Measurements from ENCODE around the gene DTX1. TPM values are rescaled to one million over a fixed set of nuclear protein-coding genes. Genes with fewer than 3 reads are reported as not detected.

DTX1 gene
- total RNA-seq, 1 donor from 2014 or later: 8.1 TPM

DNA sequence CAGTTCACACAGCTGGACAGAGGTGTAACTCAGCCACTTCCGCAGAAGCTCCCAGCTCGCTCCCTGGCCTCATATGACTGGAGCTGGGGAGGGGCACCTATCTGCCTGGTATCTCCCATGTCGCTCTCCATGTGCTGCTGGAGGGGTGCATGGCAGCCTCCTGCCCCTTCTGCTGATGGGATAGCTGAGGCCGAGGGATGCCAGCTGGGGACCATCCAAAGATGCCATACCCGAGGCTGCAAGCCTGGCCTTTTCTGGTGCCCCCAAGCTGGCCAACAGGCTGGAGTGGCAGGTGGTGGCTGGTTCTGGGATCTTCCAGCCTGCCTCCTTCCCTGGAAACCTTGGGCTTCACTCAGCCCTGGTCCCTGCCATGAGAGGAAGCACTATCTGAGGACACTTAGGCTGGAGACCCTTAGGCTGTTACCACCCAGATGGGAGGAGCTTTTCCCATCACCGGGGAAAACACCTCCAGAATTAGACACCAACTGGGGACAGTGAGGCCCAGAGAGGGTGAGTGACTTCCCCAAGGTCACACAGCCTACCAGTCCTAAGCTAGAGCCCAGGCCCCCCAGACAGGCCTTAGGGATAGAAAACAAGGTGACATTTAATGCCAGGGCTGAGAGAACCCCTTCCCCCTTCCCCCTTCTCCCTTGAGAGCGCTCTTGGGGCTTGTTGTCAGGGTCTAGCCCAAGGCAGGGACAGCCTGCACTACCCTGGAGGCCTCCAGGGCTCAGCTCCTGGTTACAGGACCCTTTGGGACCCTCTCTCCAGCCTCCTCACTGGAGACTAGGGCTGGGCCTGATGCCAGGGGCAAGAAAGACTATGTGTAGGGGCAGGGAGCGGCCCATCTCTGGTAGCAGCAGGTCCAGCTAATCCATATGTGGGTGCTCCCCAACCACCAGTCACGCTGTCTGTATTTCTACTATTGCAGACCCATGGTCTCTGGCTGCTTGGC, 7.1 kb downstream of the DTX1 start:
- no peaks in the 10 kb centered on the region for H3K9me3 Mint-ChIP-seq
- no peak overlapping the region for H3K27ac Mint-ChIP-seq (ENCODE audit: unreplicated experiment)
- peaks cover 28% of the 10 kb centered on the region for H3K27me3 Mint-ChIP-seq (ENCODE audit: low read depth)

DNA sequence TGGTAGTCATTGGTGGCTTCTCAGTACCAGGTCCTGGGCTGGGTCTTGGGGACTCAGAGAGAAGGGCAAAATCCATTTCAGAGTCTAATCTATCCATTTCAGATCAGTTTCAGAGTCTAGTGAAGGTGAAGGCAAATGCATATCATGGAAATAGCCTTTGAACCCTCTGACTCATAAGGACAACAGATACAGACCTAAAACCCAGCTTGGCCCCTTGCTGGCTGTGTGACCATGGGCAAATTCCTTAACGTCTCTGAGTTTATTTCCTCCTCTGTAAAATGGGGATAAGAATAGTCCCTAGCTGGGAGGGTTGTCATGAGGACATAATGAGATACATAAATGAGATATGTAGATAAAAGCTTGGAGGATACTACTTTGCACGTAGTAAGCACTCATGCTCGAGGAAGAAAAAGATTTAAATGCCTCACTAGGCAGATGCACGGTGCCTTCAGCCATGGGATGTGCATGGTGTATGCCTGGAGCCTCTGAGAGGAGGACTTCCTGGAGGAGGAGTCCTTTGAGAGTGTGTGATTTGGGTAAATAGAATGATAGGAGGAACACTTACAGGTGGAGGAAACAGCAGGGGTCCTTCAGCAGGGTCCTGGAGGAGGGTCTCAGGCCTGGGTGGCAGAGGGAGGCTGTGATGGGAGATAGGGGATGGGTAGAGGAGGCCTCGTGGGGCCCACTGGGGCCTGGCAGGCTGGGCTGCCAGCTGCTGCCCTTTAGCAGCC, 8.0 kb downstream of the DTX1 start:
- Mint-ChIP-seq H3K36me3 (ENCODE audit: low read depth) (no peaks in the 10 kb centered on the region), H3K27me3 (ENCODE audit: low read depth) (peaks cover 28% of the 10 kb centered on the region), H3K4me1 (peaks cover 11% of the 10 kb centered on the region), H3K4me3 (no peak overlapping the region), H3K27ac (ENCODE audit: unreplicated experiment) (no peak overlapping the region), H3K9me3 (no peaks in the 10 kb centered on the region)
- TF ChIP-seq, protein P1, sequence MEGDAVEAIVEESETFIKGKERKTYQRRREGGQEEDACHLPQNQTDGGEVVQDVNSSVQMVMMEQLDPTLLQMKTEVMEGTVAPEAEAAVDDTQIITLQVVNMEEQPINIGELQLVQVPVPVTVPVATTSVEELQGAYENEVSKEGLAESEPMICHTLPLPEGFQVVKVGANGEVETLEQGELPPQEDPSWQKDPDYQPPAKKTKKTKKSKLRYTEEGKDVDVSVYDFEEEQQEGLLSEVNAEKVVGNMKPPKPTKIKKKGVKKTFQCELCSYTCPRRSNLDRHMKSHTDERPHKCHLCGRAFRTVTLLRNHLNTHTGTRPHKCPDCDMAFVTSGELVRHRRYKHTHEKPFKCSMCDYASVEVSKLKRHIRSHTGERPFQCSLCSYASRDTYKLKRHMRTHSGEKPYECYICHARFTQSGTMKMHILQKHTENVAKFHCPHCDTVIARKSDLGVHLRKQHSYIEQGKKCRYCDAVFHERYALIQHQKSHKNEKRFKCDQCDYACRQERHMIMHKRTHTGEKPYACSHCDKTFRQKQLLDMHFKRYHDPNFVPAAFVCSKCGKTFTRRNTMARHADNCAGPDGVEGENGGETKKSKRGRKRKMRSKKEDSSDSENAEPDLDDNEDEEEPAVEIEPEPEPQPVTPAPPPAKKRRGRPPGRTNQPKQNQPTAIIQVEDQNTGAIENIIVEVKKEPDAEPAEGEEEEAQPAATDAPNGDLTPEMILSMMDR (conservative IDR thresholded peaks at IDR 0.05): no peak
- DNase-seq (ENCODE audit: low read depth, low spot score): no peak

More for the DNA sequence above, 7.1 kb downstream of the DTX1 start:
- TF ChIP-seq, protein P1 (conservative IDR thresholded peaks at IDR 0.05): no peak
- H3K36me3 Mint-ChIP-seq (ENCODE audit: low read depth): no peaks in the 10 kb centered on the region
- peaks cover 11% of the 10 kb centered on the region for H3K4me1 Mint-ChIP-seq
- H3K4me3 Mint-ChIP-seq: no peak overlapping the region
- DNase-seq (ENCODE audit: low read depth, low spot score): no peak

DNA sequence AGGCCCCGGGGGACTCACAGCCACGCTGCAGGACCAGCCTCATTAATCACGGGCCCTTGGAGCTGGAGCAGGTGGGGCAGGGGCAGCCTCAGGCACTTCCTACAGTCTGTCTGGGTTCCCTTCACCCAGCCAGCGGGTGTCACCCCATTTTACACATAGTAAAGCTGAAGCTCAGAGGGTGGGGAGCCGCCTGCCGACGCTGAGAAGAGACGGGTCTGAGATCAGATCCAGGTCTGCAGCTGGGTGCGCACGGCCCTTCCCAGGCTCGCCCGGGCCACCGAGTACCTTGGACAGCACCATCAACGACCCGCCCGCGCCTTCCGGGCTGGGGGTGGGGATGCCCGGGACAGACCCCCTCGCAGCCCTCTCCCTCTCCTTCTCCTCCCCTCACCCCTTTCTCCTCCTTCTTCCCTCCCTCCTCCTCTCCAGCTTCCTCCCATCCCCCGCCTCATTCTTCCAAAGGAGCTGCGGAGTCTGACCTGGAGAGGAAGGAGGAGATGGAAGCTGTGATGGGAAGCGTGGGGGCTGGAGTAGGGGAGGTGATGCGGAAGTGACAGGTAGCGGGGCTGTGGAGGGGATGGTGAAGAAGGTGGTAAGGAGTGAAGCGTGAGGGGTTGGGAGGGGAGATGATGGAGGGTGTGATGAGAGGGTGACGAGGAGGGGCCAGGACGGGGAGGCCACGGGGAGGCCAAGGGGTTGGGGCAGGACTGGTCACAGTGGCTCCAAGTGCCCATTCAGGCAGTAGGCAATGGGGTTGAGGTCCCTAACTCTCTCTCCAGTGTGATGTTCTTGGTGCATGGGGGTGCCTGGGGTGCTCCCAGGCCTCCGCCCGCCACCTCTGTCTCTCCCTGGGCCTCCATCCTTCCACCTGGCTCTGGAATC, 8.8 kb downstream of the DTX1 start:
- Mint-ChIP-seq H3K27me3 (ENCODE audit: low read depth) (peaks cover 28% of the 10 kb centered on the region), H3K4me3 (no peak overlapping the region), H3K27ac (ENCODE audit: unreplicated experiment) (no peak overlapping the region), H3K36me3 (ENCODE audit: low read depth) (no peaks in the 10 kb centered on the region), H3K4me1 (peaks cover 11% of the 10 kb centered on the region), H3K9me3 (no peaks in the 10 kb centered on the region)
- TF ChIP-seq, protein P1 (conservative IDR thresholded peaks at IDR 0.05): no peak
- peak; percentile 40 for DNase-seq (ENCODE audit: low read depth, low spot score)

DNA sequence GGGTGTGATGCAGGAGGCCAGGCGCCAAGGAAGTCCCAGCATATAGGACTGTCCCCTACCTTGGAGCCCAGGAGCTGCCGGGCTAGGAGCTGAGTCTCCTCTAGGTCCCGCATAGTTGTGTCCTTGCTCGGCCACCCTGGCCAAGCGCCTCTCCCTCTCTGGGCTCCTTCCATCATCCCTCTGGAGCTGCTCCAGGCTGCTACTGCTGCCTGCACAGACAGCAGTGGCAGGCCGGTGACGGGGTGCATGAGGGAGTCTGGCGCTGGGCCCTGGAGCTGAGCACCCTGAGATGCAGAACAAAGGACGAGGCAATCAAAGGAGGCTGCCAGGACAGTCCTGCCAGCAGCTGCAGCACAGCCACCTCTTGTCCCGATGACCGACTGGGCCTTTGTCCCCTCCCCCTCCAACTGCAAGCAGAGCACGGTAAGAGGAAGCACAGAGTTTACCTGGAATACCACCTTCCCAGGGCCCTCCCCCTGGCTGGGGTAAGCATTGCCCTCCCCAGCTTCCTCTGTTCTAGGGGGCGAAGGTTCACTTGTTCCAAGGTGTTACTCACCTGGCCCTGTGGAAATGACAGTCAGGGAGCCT, 10.4 kb downstream of the DTX1 start:
- Mint-ChIP-seq H3K27me3 (ENCODE audit: low read depth) (peaks cover 28% of the 10 kb centered on the region), H3K36me3 (ENCODE audit: low read depth) (no peaks in the 10 kb centered on the region), H3K4me3 (no peak overlapping the region), H3K27ac (ENCODE audit: unreplicated experiment) (no peak overlapping the region), H3K9me3 (no peaks in the 10 kb centered on the region), H3K4me1 (peaks cover 17% of the 10 kb centered on the region)
- no peak for DNase-seq (ENCODE audit: low read depth, low spot score)
- TF ChIP-seq, protein P1 (conservative IDR thresholded peaks at IDR 0.05): no peak

Data from neural crest cell (in vitro differentiated cells).